GM12865 (cell line): ENCODE results near the gene NPM3.

Source experiments
- DNase-seq: peaks from one replicate; pipeline ENCODE4 v3.0.0; 2010; ENCODE audit warnings: low read depth
- H3K4me3 ChIP-seq: 2 replicates; pipeline ENCODE4 v1.5.1; 2011; ENCODE audit warnings: mild to moderate bottlenecking, low read depth, low read length, control low read depth
- CTCF ChIP-seq: IDR thresholded peaks from 2 replicates; pipeline ENCODE4 v1.5.1; 2011; ENCODE audit warnings: low read length, control low read depth, low read depth, inconsistent platforms; ENCODE audit not compliant: insufficient read depth; ENCODE audit errors: missing control alignments

NPM3 gene

GRCh38 chr10:101748496-101748895, 34.8 kb downstream of the NPM3 start:
- no peak for TF ChIP-seq CTCF
- DNase-seq = no peak
- H3K4me3 ChIP-seq = no peak overlapping the region

- H3K4me3 ChIP-seq = no peak overlapping the region
- no peak for DNase-seq
- TF ChIP-seq CTCF = no peak
These were observed 38.1 kb downstream of the NPM3 start for GRCh38 chr10:101745074-101745696.

- TF ChIP-seq CTCF = no peak
- no peak for DNase-seq
These were observed 39.0 kb downstream of the NPM3 start for GRCh38 chr10:101744267-101744666.

GRCh38 chr10:101741938-101742337, 41.3 kb downstream of the NPM3 start:
- no peak for DNase-seq
- no peak overlapping the region for H3K4me3 ChIP-seq
- TF ChIP-seq CTCF = no peak

More at GRCh38 chr10:101744267-101744666, 39.0 kb downstream of the NPM3 start:
- H3K4me3 ChIP-seq = no peak overlapping the region

GRCh38 chr10:101736666-101737065, 46.6 kb downstream of the NPM3 start:
- no peak overlapping the region for H3K4me3 ChIP-seq
- no peak for DNase-seq
- TF ChIP-seq CTCF = no peak

GRCh38 chr10:101732096-101732495, 51.1 kb downstream of the NPM3 start:
- H3K4me3 ChIP-seq = no peak overlapping the region
- no peak for TF ChIP-seq CTCF
- no peak for DNase-seq
